Spleen (tissue), 7 donors: Measurements from ENCODE around the gene XPR1.

Source experiments
- CTCF ChIP-seq, 11 experiments: fragments of 200-600 bp in 7 of 11; fragments of 450-650 bp in 4 of 11; sonication (generic) in 4 of 11; IDR thresholded peaks in 8 of 11; conservative IDR thresholded peaks in 3 of 11; 1 replicate in 7 of 11; 2 replicates in 4 of 11; pipeline versions ENCODE4 v1.4.0 to v1.8.0; 2016 to 2021; ENCODE audit warnings: antibody characterized with exemption in 11 of 11, inconsistent platforms in 4 of 11, mild to moderate bottlenecking in 1 of 11
- POLR2A ChIP-seq, 3 donors: fragments of 450-650 bp; IDR thresholded peaks; one replicate each; pipeline ENCODE4 v1.5.1; 2017; ENCODE audit warnings: antibody characterized with exemption in 3 of 3, mild to moderate bottlenecking in 1 of 3
- donor health status: DM: no; HTN: no; CAD: no; lungs with moderate emphysema.
- donor health status: DM: no; HTN: no; CAD: no.
- donor health status: DM: no; HTN: no; CAD: no.

GRCh38 chr1:180802813-180803212 is 171.0 kb downstream of the XPR1 start:
- TF ChIP-seq CTCF (IDR thresholded peaks at IDR 0.05 in 8 of 11, conservative IDR thresholded peaks at IDR 0.05 in 3 of 11) (no peak), POLR2A (IDR thresholded peaks at IDR 0.05) (no peak)
